Raji (cell line): Measurements from ENCODE around the gene NFKBIL1.
A peak's percentile ranks its signal among the peaks of the same experiment; 100 is the strongest.

ENCODE experiments used
- POLR2A ChIP-seq: IDR thresholded peaks from 2 replicates; pipeline ENCODE4 v1.6.1; 2011; ENCODE audit warnings: low read depth, low read length, control low read depth; ENCODE audit not compliant: insufficient read depth

NFKBIL1 gene

GRCh38 chr6:31572041-31572911, 24.9 kb downstream of the NFKBIL1 start, which contains the start of gene LTA:
Gene LTA (plus strand): TSS chr6:31572289. CDS start chr6:31572743, 454 bp downstream.
- TF ChIP-seq POLR2A = peak; percentile 54

DNA sequence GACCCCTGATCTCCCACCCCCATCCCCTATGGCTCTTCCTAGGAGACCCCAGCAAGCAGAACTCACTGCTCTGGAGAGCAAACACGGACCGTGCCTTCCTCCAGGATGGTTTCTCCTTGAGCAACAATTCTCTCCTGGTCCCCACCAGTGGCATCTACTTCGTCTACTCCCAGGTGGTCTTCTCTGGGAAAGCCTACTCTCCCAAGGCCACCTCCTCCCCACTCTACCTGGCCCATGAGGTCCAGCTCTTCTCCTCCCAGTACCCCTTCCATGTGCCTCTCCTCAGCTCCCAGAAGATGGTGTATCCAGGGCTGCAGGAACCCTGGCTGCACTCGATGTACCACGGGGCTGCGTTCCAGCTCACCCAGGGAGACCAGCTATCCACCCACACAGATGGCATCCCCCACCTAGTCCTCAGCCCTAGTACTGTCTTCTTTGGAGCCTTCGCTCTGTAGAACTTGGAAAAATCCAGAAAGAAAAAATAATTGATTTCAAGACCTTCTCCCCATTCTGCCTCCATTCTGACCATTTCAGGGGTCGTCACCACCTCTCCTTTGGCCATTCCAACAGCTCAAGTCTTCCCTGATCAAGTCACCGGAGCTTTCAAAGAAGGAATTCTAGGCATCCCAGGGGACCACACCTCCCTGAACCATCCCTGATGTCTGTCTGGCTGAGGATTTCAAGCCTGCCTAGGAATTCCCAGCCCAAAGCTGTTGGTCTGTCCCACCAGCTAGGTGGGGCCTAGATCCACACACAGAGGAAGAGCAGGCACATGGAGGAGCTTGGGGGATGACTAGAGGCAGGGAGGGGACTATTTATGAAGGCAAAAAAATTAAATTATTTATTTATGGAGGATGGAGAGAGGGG, 26.1 kb downstream of the NFKBIL1 start:
- no peak for TF ChIP-seq POLR2A

DNA sequence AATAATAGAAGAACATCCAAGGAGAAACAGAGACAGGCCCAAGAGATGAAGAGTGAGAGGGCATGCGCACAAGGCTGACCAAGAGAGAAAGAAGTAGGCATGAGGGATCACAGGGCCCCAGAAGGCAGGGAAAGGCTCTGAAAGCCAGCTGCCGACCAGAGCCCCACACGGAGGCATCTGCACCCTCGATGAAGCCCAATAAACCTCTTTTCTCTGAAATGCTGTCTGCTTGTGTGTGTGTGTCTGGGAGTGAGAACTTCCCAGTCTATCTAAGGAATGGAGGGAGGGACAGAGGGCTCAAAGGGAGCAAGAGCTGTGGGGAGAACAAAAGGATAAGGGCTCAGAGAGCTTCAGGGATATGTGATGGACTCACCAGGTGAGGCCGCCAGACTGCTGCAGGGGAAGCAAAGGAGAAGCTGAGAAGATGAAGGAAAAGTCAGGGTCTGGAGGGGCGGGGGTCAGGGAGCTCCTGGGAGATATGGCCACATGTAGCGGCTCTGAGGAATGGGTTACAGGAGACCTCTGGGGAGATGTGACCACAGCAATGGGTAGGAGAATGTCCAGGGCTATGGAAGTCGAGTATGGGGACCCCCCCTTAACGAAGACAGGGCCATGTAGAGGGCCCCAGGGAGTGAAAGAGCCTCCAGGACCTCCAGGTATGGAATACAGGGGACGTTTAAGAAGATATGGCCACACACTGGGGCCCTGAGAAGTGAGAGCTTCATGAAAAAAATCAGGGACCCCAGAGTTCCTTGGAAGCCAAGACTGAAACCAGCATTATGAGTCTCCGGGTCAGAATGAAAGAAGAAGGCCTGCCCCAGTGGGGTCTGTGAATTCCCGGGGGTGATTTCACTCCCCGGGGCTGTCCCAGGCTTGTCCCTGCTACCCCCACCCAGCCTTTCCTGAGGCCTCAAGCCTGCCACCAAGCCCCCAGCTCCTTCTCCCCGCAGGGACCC, 27.0 kb downstream of the NFKBIL1 start:
- TF ChIP-seq POLR2A = no peak

DNA sequence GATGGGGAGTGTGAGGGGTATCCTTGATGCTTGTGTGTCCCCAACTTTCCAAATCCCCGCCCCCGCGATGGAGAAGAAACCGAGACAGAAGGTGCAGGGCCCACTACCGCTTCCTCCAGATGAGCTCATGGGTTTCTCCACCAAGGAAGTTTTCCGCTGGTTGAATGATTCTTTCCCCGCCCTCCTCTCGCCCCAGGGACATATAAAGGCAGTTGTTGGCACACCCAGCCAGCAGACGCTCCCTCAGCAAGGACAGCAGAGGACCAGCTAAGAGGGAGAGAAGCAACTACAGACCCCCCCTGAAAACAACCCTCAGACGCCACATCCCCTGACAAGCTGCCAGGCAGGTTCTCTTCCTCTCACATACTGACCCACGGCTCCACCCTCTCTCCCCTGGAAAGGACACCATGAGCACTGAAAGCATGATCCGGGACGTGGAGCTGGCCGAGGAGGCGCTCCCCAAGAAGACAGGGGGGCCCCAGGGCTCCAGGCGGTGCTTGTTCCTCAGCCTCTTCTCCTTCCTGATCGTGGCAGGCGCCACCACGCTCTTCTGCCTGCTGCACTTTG, 28.0 kb downstream of the NFKBIL1 start, which contains the start of gene TNF:
TSS of gene TNF (plus strand) at position 231 of the 567 bp plus-strand sequence. CDS start at position 408, 177 bp downstream.
- TF ChIP-seq POLR2A = peak; percentile 98

DNA sequence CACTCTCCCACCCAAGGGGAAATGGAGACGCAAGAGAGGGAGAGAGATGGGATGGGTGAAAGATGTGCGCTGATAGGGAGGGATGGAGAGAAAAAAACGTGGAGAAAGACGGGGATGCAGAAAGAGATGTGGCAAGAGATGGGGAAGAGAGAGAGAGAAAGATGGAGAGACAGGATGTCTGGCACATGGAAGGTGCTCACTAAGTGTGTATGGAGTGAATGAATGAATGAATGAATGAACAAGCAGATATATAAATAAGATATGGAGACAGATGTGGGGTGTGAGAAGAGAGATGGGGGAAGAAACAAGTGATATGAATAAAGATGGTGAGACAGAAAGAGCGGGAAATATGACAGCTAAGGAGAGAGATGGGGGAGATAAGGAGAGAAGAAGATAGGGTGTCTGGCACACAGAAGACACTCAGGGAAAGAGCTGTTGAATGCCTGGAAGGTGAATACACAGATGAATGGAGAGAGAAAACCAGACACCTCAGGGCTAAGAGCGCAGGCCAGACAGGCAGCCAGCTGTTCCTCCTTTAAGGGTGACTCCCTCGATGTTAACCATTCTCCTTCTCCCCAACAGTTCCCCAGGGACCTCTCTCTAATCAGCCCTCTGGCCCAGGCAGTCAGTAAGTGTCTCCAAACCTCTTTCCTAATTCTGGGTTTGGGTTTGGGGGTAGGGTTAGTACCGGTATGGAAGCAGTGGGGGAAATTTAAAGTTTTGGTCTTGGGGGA, 28.7 kb downstream of the NFKBIL1 start:
- TF ChIP-seq POLR2A = no peak

DNA sequence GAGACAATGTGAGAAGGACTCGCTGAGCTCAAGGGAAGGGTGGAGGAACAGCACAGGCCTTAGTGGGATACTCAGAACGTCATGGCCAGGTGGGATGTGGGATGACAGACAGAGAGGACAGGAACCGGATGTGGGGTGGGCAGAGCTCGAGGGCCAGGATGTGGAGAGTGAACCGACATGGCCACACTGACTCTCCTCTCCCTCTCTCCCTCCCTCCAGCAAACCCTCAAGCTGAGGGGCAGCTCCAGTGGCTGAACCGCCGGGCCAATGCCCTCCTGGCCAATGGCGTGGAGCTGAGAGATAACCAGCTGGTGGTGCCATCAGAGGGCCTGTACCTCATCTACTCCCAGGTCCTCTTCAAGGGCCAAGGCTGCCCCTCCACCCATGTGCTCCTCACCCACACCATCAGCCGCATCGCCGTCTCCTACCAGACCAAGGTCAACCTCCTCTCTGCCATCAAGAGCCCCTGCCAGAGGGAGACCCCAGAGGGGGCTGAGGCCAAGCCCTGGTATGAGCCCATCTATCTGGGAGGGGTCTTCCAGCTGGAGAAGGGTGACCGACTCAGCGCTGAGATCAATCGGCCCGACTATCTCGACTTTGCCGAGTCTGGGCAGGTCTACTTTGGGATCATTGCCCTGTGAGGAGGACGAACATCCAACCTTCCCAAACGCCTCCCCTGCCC, 29.6 kb downstream of the NFKBIL1 start:
- TF ChIP-seq POLR2A = 0 out of 2 replicates have a peak, but pooled peaks have one; percentile 16

DNA sequence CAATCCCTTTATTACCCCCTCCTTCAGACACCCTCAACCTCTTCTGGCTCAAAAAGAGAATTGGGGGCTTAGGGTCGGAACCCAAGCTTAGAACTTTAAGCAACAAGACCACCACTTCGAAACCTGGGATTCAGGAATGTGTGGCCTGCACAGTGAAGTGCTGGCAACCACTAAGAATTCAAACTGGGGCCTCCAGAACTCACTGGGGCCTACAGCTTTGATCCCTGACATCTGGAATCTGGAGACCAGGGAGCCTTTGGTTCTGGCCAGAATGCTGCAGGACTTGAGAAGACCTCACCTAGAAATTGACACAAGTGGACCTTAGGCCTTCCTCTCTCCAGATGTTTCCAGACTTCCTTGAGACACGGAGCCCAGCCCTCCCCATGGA, 30.2 kb downstream of the NFKBIL1 start:
- no peak for TF ChIP-seq POLR2A

- no peak; the same call in 1 of the 2 replicates for TF ChIP-seq POLR2A
Measured at GRCh38 chr6:31578184-31579118, 31.0 kb downstream of the NFKBIL1 start.

DNA sequence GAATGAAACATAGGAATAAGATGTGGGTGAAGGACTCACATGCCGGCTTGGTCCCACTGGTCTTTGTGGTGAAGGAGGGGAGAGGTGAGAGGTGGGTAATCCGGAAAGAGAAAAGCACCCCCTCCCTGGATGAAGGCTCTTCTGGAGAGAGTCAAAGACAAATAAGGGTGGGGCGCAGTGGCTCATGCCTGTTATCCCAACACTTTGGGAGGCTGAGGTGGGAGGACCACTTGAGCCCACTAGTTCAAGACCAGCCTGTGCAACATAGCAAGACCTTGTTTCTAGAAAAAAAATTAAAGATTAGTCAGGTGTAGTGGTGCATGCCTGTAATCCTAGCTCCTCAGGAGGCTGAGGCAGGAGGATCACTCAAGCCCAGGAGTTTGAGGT, 31.7 kb downstream of the NFKBIL1 start:
- no peak for TF ChIP-seq POLR2A

GRCh38 chr6:31579546-31580437, 32.4 kb downstream of the NFKBIL1 start:
- TF ChIP-seq POLR2A = peak; percentile 47; the same call in 1 of the 2 replicates

- TF ChIP-seq POLR2A = no peak
Measured at GRCh38 chr6:31580438-31580740, 33.0 kb downstream of the NFKBIL1 start.
